PC-3 (cell line): ENCODE results near the gene NPAS1. TPM values are rescaled to one million over a fixed set of nuclear protein-coding genes. Genes with fewer than 3 reads are reported as not detected.
"Not testable (repeated sequence)": the region's sequence is repeated elsewhere in the genome, so short reads cannot be mapped to it uniquely, and the experiment has no call there.

Source experiments
- ATAC-seq: fragments of 200-7000 bp; cut with Tn5 transposase; 2 replicates; pipeline ENCODE4 v1.9.1; 2020; ENCODE audit warnings: mild to moderate bottlenecking, moderate library complexity
- BruUV-seq: library from RNA; stranded (reverse); fragments of 400-500 nt; replicated peaks from 2 replicates; lab custom pipeline; 2021; lab: Mats Ljungman, UMichigan
- CTCF ChIA-PET: fragments of 300-600 bp; sonication (Branson Sonifier 250); formaldehyde crosslinking; loops from one replicate; lab custom pipeline; 2022; ENCODE audit warnings: antibody characterized with exemption; lab: Charles Lee
- POLR2A ChIA-PET: fragments of 300-600 bp; sonication (Branson Sonifier 250); formaldehyde crosslinking; loops from one replicate; lab custom pipeline; 2022; ENCODE audit warnings: antibody characterized with exemption; ENCODE audit not compliant: unreplicated experiment; lab: Charles Lee
- DNase-seq: peaks from one replicate; pipeline ENCODE4 v3.0.0-alpha.2; 2015
- H2AFZ ChIP-seq: fragments of 300-600 bp; sonication (generic); 2 replicates; pipeline ENCODE4 v1.6.0; 2016; ENCODE audit warnings: antibody characterized with exemption, low read length
- H3F3A ChIP-seq: fragments of 300-600 bp; sonication (generic); one replicate; pipeline ENCODE4 v1.6.0; 2017; ENCODE audit warnings: antibody characterized with exemption, low read length, control low read depth, mild to moderate bottlenecking; ENCODE audit not compliant: unreplicated experiment
- H3K27ac ChIP-seq: fragments of 300-600 bp; sonication (generic); 2 replicates; pipeline ENCODE4 v1.5.1; 2016; ENCODE audit warnings: mild to moderate bottlenecking, low read length
- H3K27me3 ChIP-seq: fragments of 300-600 bp; sonication (generic); 2 replicates; pipeline ENCODE4 v1.6.1; 2016; ENCODE audit warnings: low read length, mixed read lengths
- H3K36me3 ChIP-seq: fragments of 300-600 bp; sonication (generic); 2 replicates; pipeline ENCODE4 v1.6.1; 2016; ENCODE audit warnings: low read depth, mixed run types, low read length, mixed read lengths
- H3K4me1 ChIP-seq: fragments of 300-600 bp; sonication (generic); 2 replicates; pipeline ENCODE4 v1.5.1; 2016; ENCODE audit warnings: low read length; ENCODE audit not compliant: insufficient read depth
- H3K4me2 ChIP-seq: fragments of 300-600 bp; sonication (generic); 2 replicates; pipeline ENCODE4 v1.6.0; 2016; ENCODE audit warnings: low read length
- H3K4me3 ChIP-seq: fragments of 300-600 bp; sonication (generic); 2 replicates; pipeline ENCODE4 v1.5.1; 2016; ENCODE audit warnings: mild to moderate bottlenecking, low read length, mixed read lengths
- H3K79me2 ChIP-seq: fragments of 300-600 bp; sonication (generic); 2 replicates; pipeline ENCODE4 v1.6.1; 2017; ENCODE audit warnings: low read length, mixed read lengths
- H3K9ac ChIP-seq: fragments of 300-600 bp; sonication (generic); 2 replicates; pipeline ENCODE4 v1.6.0; 2016; ENCODE audit warnings: mild to moderate bottlenecking, low read length
- H3K9me2 ChIP-seq: fragments of 300-600 bp; sonication (generic); replicated peaks from 2 replicates; pipeline ENCODE4 v1.6.1; 2016; ENCODE audit warnings: mixed run types, low read length, mixed read lengths
- H3K9me3 ChIP-seq: fragments of 300-600 bp; sonication (generic); 2 replicates; pipeline ENCODE4 v1.6.1; 2016; ENCODE audit warnings: low read length, mixed read lengths
- H4K20me1 ChIP-seq: fragments of 300-600 bp; sonication (generic); 2 replicates; pipeline ENCODE4 v1.6.1; 2016; ENCODE audit warnings: low read length, mixed read lengths
- CTCF ChIP-seq: fragments of 300-600 bp; sonication (generic); conservative IDR thresholded peaks from 2 replicates; pipeline ENCODE4 v1.5.1; 2017; ENCODE audit warnings: antibody characterized with exemption, low read depth, mild to moderate bottlenecking, low read length
- EZH2 ChIP-seq: fragments of 300-600 bp; sonication (generic); IDR thresholded peaks from one replicate; pipeline ENCODE4 v1.6.1; 2017; ENCODE audit warnings: antibody characterized with exemption, mild to moderate bottlenecking, low read length; ENCODE audit not compliant: unreplicated experiment
- EZH2phosphoT487 ChIP-seq: fragments of 300-600 bp; sonication (generic); IDR thresholded peaks from 2 replicates; pipeline ENCODE4 v1.6.1; 2018; ENCODE audit warnings: mild to moderate bottlenecking, antibody characterized with exemption, low read length, borderline replicate concordance
- intact Hi-C: fragments of 100-400 bp; cut with micrococcal nuclease; formaldehyde crosslinking; loops from 2 replicates; pipeline ENCODE4 v1.9.0; 2023
- total RNA-seq: library from RNA; depleted of rRNA; stranded (reverse); fragments of >200 nt; gene quantifications from 2 replicates; pipeline ENCODE4 v1.2.3, GENCODE V29; 2014

Gene NPAS1
- total RNA-seq, 1 experiment from 2014 or later, result 1.6 TPM

GRCh38 chr19:47074621-47075020 lies 55.0 kb downstream of the NPAS1 start:
- Histone ChIP-seq H3K9me3 (no peaks in the 10 kb centered on the region), H2AFZ (no peak overlapping the region), H3K4me3 (no peak overlapping the region), H3K27me3 (no peaks in the 10 kb centered on the region), H3K36me3 (peaks cover 6% of the 10 kb centered on the region; the same call in 1 of the 2 replicates), H3K9ac (no peak overlapping the region), H3F3A (no peaks in the 10 kb centered on the region), H3K79me2 (peaks cover 7% of the 10 kb centered on the region; the same call in 1 of the 2 replicates), H3K27ac (no peak overlapping the region), H4K20me1 (no peaks in the 10 kb centered on the region), H3K9me2 (no peaks in the 10 kb centered on the region), H3K4me1 (peaks cover 2% of the 10 kb centered on the region; the same call in 1 of the 2 replicates), H3K4me2 (no peak overlapping the region)
- DNase-seq (no peak), ATAC-seq (no peak)
- intact Hi-C loops, result loop anchor here (5.0 kb wide), 1 partner anchor 38 kb away; the partner anchor contains the start of gene ZC3H4
- ChIA-PET CTCF (no interaction called here), POLR2A (no interaction called here)
- no TSS peak for BruUV-seq
- TF ChIP-seq EZH2, result no peak
- TF ChIP-seq CTCF, result no peak
- TF ChIP-seq EZH2phosphoT487, result no peak

DNA sequence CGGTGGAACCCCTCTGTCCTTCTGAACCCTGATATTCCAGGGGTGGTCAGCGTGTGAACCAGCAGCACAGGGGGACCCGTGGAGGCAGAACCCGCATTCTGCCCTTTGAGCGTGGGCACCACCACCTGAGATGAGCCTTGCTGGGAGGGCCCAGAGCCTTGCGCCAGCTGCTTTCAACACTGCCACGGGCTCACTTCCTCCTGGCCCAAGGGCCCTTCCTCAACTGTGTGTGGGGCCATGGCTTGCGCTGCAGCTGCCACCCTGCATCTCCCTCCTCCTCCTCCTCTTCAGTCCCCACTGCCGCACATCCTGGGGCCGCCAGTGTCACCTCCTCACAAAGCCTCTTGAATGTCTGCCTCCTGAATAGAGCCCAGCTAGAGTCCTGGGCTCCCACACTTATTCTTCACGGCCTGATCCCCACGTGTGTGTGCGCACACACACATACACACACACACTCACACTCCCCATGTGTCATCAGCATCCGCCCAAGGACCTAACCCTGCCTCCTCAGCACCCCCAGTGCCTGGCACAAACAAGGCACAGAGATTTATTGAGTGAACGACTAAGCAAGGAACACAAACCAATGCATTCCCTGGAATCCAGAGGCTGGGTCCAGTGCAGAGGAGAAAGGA lies 55.7 kb downstream of the NPAS1 start:
- no peak overlapping the region for H3K4me2 ChIP-seq
- intact Hi-C loops, result loop anchor here (5.0 kb wide), 1 partner anchor 37 kb away; the partner anchor contains the start of gene ZC3H4
- H3K4me3 ChIP-seq, result no peak overlapping the region
- no peaks in the 10 kb centered on the region for H3K27me3 ChIP-seq
- TF ChIP-seq CTCF, result no peak
- no peak for TF ChIP-seq EZH2phosphoT487
- TF ChIP-seq EZH2, result no peak
- peaks cover 12% of the 10 kb centered on the region; the same call in 1 of the 2 replicates for H3K36me3 ChIP-seq
- peaks cover 7% of the 10 kb centered on the region; the same call in 1 of the 2 replicates for H3K79me2 ChIP-seq
- H4K20me1 ChIP-seq, result no peaks in the 10 kb centered on the region
- no peaks in the 10 kb centered on the region for H3K9me3 ChIP-seq
- H3F3A ChIP-seq, result no peaks in the 10 kb centered on the region
- ChIA-PET CTCF (no interaction called here), POLR2A (no interaction called here)
- H3K9me2 ChIP-seq, result no peaks in the 10 kb centered on the region
- H3K9ac ChIP-seq, result no peak overlapping the region
- no peak for ATAC-seq
- H3K27ac ChIP-seq, result no peak overlapping the region
- DNase-seq, result no peak
- H3K4me1 ChIP-seq, result peaks cover 5% of the 10 kb centered on the region; the same call in 1 of the 2 replicates
- BruUV-seq, result no TSS peak
- no peak overlapping the region for H2AFZ ChIP-seq

GRCh38 chr19:47075941-47076340 lies 56.3 kb downstream of the NPAS1 start:
- Histone ChIP-seq H3F3A (no peaks in the 10 kb centered on the region), H3K4me2 (no peak overlapping the region), H3K27ac (no peak overlapping the region), H3K79me2 (peaks cover 7% of the 10 kb centered on the region; the same call in 1 of the 2 replicates), H3K36me3 (peaks cover 12% of the 10 kb centered on the region; the same call in 1 of the 2 replicates), H2AFZ (no peak overlapping the region), H3K9me3 (no peaks in the 10 kb centered on the region), H3K4me1 (peaks cover 5% of the 10 kb centered on the region; the same call in 1 of the 2 replicates), H3K9ac (no peak overlapping the region), H4K20me1 (no peaks in the 10 kb centered on the region), H3K4me3 (no peak overlapping the region), H3K9me2 (no peaks in the 10 kb centered on the region), H3K27me3 (no peaks in the 10 kb centered on the region)
- BruUV-seq, result no TSS peak
- ChIA-PET POLR2A (no interaction called here), CTCF (no interaction called here)
- DNase-seq (no peak), ATAC-seq (no peak)
- intact Hi-C loops, result loop anchor here (5.0 kb wide), 1 partner anchor 36 kb away; the partner anchor contains the start of gene ZC3H4
- TF ChIP-seq CTCF (no peak), EZH2 (no peak), EZH2phosphoT487 (no peak)

DNA sequence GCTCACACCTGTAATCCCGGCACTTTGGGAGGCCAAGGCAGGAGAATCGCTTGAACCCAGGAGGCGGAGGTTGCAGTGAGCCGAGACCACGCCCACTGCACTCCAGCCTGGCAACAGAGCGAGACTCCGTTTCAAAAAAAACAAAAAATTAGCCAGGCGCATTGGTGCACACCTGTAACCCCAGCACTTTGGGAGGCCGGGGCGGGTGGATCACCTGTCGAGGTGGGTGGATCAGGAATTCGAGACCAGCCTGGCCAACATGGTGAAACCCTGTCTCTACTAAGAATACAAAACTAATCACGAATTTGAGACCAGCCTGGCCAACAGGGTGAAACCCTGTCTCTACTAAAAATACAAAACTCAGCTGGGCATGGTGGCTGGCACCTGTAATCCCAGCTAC lies 58.7 kb downstream of the NPAS1 start:
- H3K9me2 ChIP-seq, BruUV-seq, H3K4me1 ChIP-seq, H3K9me3 ChIP-seq, H3K4me2 ChIP-seq, H3K9ac ChIP-seq, H3K27me3 ChIP-seq, POLR2A ChIA-PET, H3F3A ChIP-seq, H2AFZ ChIP-seq, H3K4me3 ChIP-seq, ATAC-seq, H4K20me1 ChIP-seq, DNase-seq, H3K79me2 ChIP-seq, H3K27ac ChIP-seq: not testable (repeated sequence)
- CTCF ChIA-PET, result interaction anchor here (1.0 kb wide), 1 partner anchor 50 kb away, joined by 3 read pairs; no protein-coding TSS in a partner anchor
- intact Hi-C loops, result loop anchor here (5.0 kb wide), 1 partner anchor 34 kb away; the partner anchor contains the start of gene ZC3H4
- H3K36me3 ChIP-seq, result peaks cover 20% of the 10 kb centered on the region
